Epithelial cell of esophagus (primary cell): Measurements from ENCODE around the gene DMRTA2.

ENCODE experiments used
- DNase-seq: peaks from one replicate; pipeline ENCODE4 v3.0.0; 2010; ENCODE audit warnings: low read depth
- H3K4me3 ChIP-seq: 2 replicates; pipeline ENCODE4 v1.5.1; 2011; ENCODE audit warnings: mild to moderate bottlenecking, low read length, control low read depth
- CTCF ChIP-seq: IDR thresholded peaks from 2 replicates; pipeline ENCODE4 v1.5.1; 2011; ENCODE audit warnings: low read depth, mild to moderate bottlenecking, low read length, control low read depth, inconsistent platforms; ENCODE audit not compliant: insufficient read depth; ENCODE audit errors: missing control alignments

DMRTA2 gene

GRCh38 chr1:50422946-50423669, at the start of gene DMRTA2:
Gene DMRTA2 (minus strand): TSS chr1:50423443. CDS start chr1:50421536, 1,907 bp downstream.
- TF ChIP-seq CTCF = no peak
- H3K4me3 ChIP-seq = peak within 1 kb of the TSS; percentile 65
- peak; percentile 84 for DNase-seq

- no peak overlapping the region for H3K4me3 ChIP-seq
- DNase-seq = no peak
- no peak for TF ChIP-seq CTCF
These were observed 48.7 kb upstream of the DMRTA2 start for GRCh38 chr1:50471967-50472366.

GRCh38 chr1:50462964-50463363, 39.7 kb upstream of the DMRTA2 start:
- no peak for TF ChIP-seq CTCF
- DNase-seq = no peak
- no peak overlapping the region for H3K4me3 ChIP-seq

- TF ChIP-seq CTCF = no peak
- DNase-seq = no peak
- H3K4me3 ChIP-seq = no peak overlapping the region
These were observed 35.3 kb upstream of the DMRTA2 start for GRCh38 chr1:50458507-50458906.

GRCh38 chr1:50454911-50455310, 31.7 kb upstream of the DMRTA2 start:
- no peak for DNase-seq

GRCh38 chr1:50453266-50453665, 30.0 kb upstream of the DMRTA2 start:
- DNase-seq = no peak
- H3K4me3 ChIP-seq = no peak overlapping the region
- no peak for TF ChIP-seq CTCF

More at GRCh38 chr1:50454911-50455310, 31.7 kb upstream of the DMRTA2 start:
- no peak for TF ChIP-seq CTCF
- no peak overlapping the region for H3K4me3 ChIP-seq

GRCh38 chr1:50452700-50453099, 29.5 kb upstream of the DMRTA2 start:
- DNase-seq = no peak

More at GRCh38 chr1:50452700-50453099, 29.5 kb upstream of the DMRTA2 start:
- no peak for TF ChIP-seq CTCF
- no peak overlapping the region for H3K4me3 ChIP-seq
